HepG2 (cell line): Measurements from ENCODE around the gene THEMIS. TPM values are rescaled to one million over a fixed set of nuclear protein-coding genes. Genes with fewer than 3 reads are reported as not detected.
A peak's percentile ranks its signal among the peaks of the same experiment; 100 is the strongest.

Experiments used
- ATAC-seq: fragments of 200-7000 bp; cut with Tn5 transposase; 3 replicates; pipeline ENCODE4 v1.9.1; 2020; ENCODE audit warnings: mild to moderate bottlenecking, moderate library complexity
- BruUV-seq: library from RNA; stranded (reverse); fragments of 400-500 nt; replicated peaks from 2 replicates; lab custom pipeline; 2021; lab: Mats Ljungman, UMichigan
- CTCF ChIA-PET: fragments of 300-600 bp; formaldehyde crosslinking; extraction: SDS; loops from one replicate; lab custom pipeline; 2021; ENCODE audit warnings: low total read pairs, inconsistent platforms, low intra/inter-chr PET ratio; lab: Yijun Ruan, JAX
- POLR2A ChIA-PET: fragments of 350-600 bp; sonication (Branson Sonifier 250); formaldehyde crosslinking; loops from one replicate; lab custom pipeline; 2020; ENCODE audit warnings: antibody characterized with exemption, inconsistent platforms; lab: Yijun Ruan, JAX
- DNase-seq: peaks from one replicate; pipeline ENCODE4 v3.0.0-alpha.2; 2015; ENCODE audit warnings: low spot score
- FAIRE-seq: peaks from 3 replicates; lab custom pipeline; 2011; peaks lifted over from hg19 to GRCh38; lab: Jason Lieb, UNC
- H2AFZ ChIP-seq: one replicate; pipeline ENCODE4 v1.6.1; 2011; ENCODE audit warnings: low read length, inconsistent platforms
- H3K27ac ChIP-seq: fragments of 300-600 bp; 3 replicates; pipeline ENCODE4 v1.8.0; 2011; ENCODE audit warnings: mixed run types, mild to moderate bottlenecking, mixed read lengths, low read length, inconsistent platforms; ENCODE audit not compliant: insufficient read depth; ENCODE audit errors: extremely low read length
- H3K27me3 ChIP-seq, 2 experiments: fragments of 200-600 bp in 1 of 2; 2 replicates in 1 of 2; 3 replicates in 1 of 2; pipeline versions ENCODE4 v1.6.0 to v1.8.0; 2011; ENCODE audit warnings: low read length in 2 of 2, mild to moderate bottlenecking in 2 of 2, moderate library complexity in 2 of 2, inconsistent platforms in 1 of 2; ENCODE audit not compliant: insufficient read depth in 2 of 2, control insufficient read depth in 1 of 2
- H3K36me3 ChIP-seq, 2 experiments: fragments of 200-600 bp in 1 of 2; replicated peaks in 1 of 2; 2 replicates in 1 of 2; 3 replicates in 1 of 2; pipeline versions ENCODE4 v1.5.1 to v1.8.0; 2011; ENCODE audit warnings: low read length in 2 of 2, inconsistent platforms in 1 of 2; ENCODE audit not compliant: insufficient read depth in 2 of 2, control insufficient read depth in 1 of 2
- H3K4me1 ChIP-seq: 2 replicates; pipeline ENCODE4 v1.5.1; 2012; ENCODE audit warnings: low read length, inconsistent platforms; ENCODE audit not compliant: insufficient read depth
- H3K4me2 ChIP-seq: 2 replicates; pipeline ENCODE4 v1.6.0; 2011; ENCODE audit warnings: low read depth, low read length, inconsistent platforms
- H3K4me3 ChIP-seq, 3 experiments: fragments of 200-600 bp in 1 of 3; sonication (generic), shearing (Covaris generic) in 1 of 3; replicated peaks in 1 of 3; 2 replicates each; pipeline ENCODE4 v1.5.1; 2011 to 2016; ENCODE audit warnings: low read length in 3 of 3, inconsistent platforms in 2 of 3, low read depth in 2 of 3, mild to moderate bottlenecking in 2 of 3, control low read depth in 1 of 3, mixed read lengths in 1 of 3; ENCODE audit not compliant: insufficient read depth in 1 of 3
- H3K79me2 ChIP-seq: one replicate; pipeline ENCODE4 v1.6.1; 2011; ENCODE audit warnings: low read length, inconsistent platforms; ENCODE audit not compliant: insufficient read depth
- H3K9ac ChIP-seq: 2 replicates; pipeline ENCODE4 v1.6.0; 2011; ENCODE audit warnings: mild to moderate bottlenecking, low read depth, low read length, inconsistent platforms; ENCODE audit not compliant: insufficient read depth
- H3K9me3 ChIP-seq: 2 replicates; pipeline ENCODE4 v1.5.1; 2012; ENCODE audit warnings: mild to moderate bottlenecking, low read length
- H4K20me1 ChIP-seq: 2 replicates; pipeline ENCODE4 v1.6.0; 2011; ENCODE audit warnings: inconsistent platforms, mild to moderate bottlenecking, low read length, moderate library complexity; ENCODE audit not compliant: insufficient read depth
- ATF3 ChIP-seq: sonication (generic); formaldehyde crosslinking; IDR thresholded peaks from 2 replicates; pipeline ENCODE4 v1.4.0; 2020; ENCODE audit warnings: missing genetic modification reagents
- BCLAF1 ChIP-seq: fragments of 450-650 bp; IDR thresholded peaks from 2 replicates; pipeline ENCODE4 v1.6.1; 2017; ENCODE audit warnings: mild to moderate bottlenecking
- FIP1L1 ChIP-seq: fragments of 200-400 bp; formaldehyde crosslinking; IDR thresholded peaks from 2 replicates; pipeline ENCODE4 v1.6.1; 2018; ENCODE audit warnings: low read depth, mild to moderate bottlenecking, low read length, moderate library complexity, borderline replicate concordance; ENCODE audit not compliant: insufficient read depth
- HNRNPLL ChIP-seq: fragments of 200-400 bp; formaldehyde crosslinking; IDR thresholded peaks from 2 replicates; pipeline ENCODE4 v1.6.1; 2017; ENCODE audit warnings: mild to moderate bottlenecking, low read depth, low read length; ENCODE audit not compliant: poor library complexity, severe bottlenecking
- KAT8 ChIP-seq: IDR thresholded peaks from 2 replicates; pipeline ENCODE4 v1.6.1; 2016; ENCODE audit warnings: missing genetic modification reagents, missing compliant biosample characterization
- MAX ChIP-seq: IDR thresholded peaks from 2 replicates; pipeline ENCODE4 v1.6.1; 2012; ENCODE audit warnings: inconsistent platforms
- MED8 ChIP-seq: sonication (generic); formaldehyde crosslinking; IDR thresholded peaks from 2 replicates; pipeline ENCODE4 v1.8.1; 2023; ENCODE audit warnings: mild to moderate bottlenecking, missing genetic modification reagents; ENCODE audit not compliant: insufficient replicate concordance
- MTF2 ChIP-seq: sonication (generic); formaldehyde crosslinking; IDR thresholded peaks from 2 replicates; pipeline ENCODE4 v1.5.0; 2020; ENCODE audit warnings: missing genetic modification reagents, borderline replicate concordance
- NR2F6 ChIP-seq, 2 experiments: IDR thresholded peaks; 2 replicates each; pipeline ENCODE4 v1.6.1; 2016; ENCODE audit warnings: antibody characterized with exemption in 1 of 2, mild to moderate bottlenecking in 1 of 2
- SOX5 ChIP-seq: IDR thresholded peaks from 2 replicates; pipeline ENCODE4 v1.6.1; 2016; ENCODE audit warnings: borderline replicate concordance
- TEAD3 ChIP-seq: optimal IDR thresholded peaks from 2 replicates; pipeline ENCODE3; 2016; ENCODE audit warnings: borderline replicate concordance
- U2AF1 ChIP-seq: fragments of 200-400 bp; formaldehyde crosslinking; optimal IDR thresholded peaks from 2 replicates; pipeline ENCODE3; 2017; ENCODE audit warnings: mild to moderate bottlenecking, low read depth, low read length
- ZBTB43 ChIP-seq: sonication (generic); formaldehyde crosslinking; conservative IDR thresholded peaks from 2 replicates; pipeline ENCODE4 v1.4.0; 2020; ENCODE audit warnings: missing genetic modification reagents
- ZNF256 ChIP-seq: sonication (generic); formaldehyde crosslinking; conservative IDR thresholded peaks from 2 replicates; pipeline ENCODE4 v1.4.0; 2020; ENCODE audit warnings: missing genetic modification reagents
- ZNF326 ChIP-seq: sonication (generic); formaldehyde crosslinking; IDR thresholded peaks from 2 replicates; pipeline ENCODE4 v1.4.0; 2020; ENCODE audit warnings: missing genetic modification reagents, borderline replicate concordance
- ZNF432 ChIP-seq: sonication (generic); formaldehyde crosslinking; IDR thresholded peaks from 2 replicates; pipeline ENCODE4 v1.5.0; 2020; ENCODE audit warnings: missing genetic modification reagents, mild to moderate bottlenecking, borderline replicate concordance
- ZNF550 ChIP-seq: sonication (generic); formaldehyde crosslinking; IDR thresholded peaks from 2 replicates; pipeline ENCODE4 v1.4.0; 2020; ENCODE audit warnings: mild to moderate bottlenecking, missing genetic modification reagents, borderline replicate concordance
- ZNF570 ChIP-seq: sonication (generic); formaldehyde crosslinking; IDR thresholded peaks from 2 replicates; pipeline ENCODE4 v1.4.0; 2020; ENCODE audit warnings: mild to moderate bottlenecking, missing genetic modification reagents, borderline replicate concordance
- ZNF644 ChIP-seq: IDR thresholded peaks from 2 replicates; pipeline ENCODE4 v1.6.1; 2016; ENCODE audit warnings: low read depth
- ZNF703 ChIP-seq: sonication (generic); formaldehyde crosslinking; IDR thresholded peaks from 2 replicates; pipeline ENCODE4 v1.5.1; 2020; ENCODE audit warnings: missing genetic modification reagents, mild to moderate bottlenecking, moderate library complexity, borderline replicate concordance
- ZNF83 ChIP-seq: sonication (generic); formaldehyde crosslinking; IDR thresholded peaks from 2 replicates; pipeline ENCODE4 v1.4.0; 2020; ENCODE audit warnings: missing genetic modification reagents, mild to moderate bottlenecking, borderline replicate concordance
- WGBS: methylation state at CpG from one replicate; pipeline ENCODE4 v1.1.6; 2017; ENCODE audit warnings: low lambda C conversion rate; 5-methylcytosine and 5-hydroxymethylcytosine counted together
- in situ Hi-C: cut with HindIII; loops from 2 replicates; pipeline ENCODE4 v1.10.0; 2017; ENCODE audit warnings: low pct_unique_long_range_greater_than_20kb; ENCODE audit not compliant: extremely low pct_ligation_motif_present
- intact Hi-C: fragments of 100-400 bp; cut with micrococcal nuclease; formaldehyde crosslinking; loops from one replicate; pipeline ENCODE4 v1.10.0; 2022; ENCODE audit not compliant: unreplicated experiment
- polyA plus RNA-seq, 8 experiments: library from polyadenylated mRNA; depleted of rRNA in 3 of 8; stranded (reverse) in 7 of 8; unstranded in 1 of 8; fragments of >200 nt; fragmentation: Illumina TruSeq in 4 of 8; extraction: Trizol in 4 of 8; gene quantifications; 2 replicates each; pipeline versions ENCODE4 v1.2.1 to v1.2.3, GENCODE V29; 2011 to 2016; ENCODE audit warnings: low read depth in 4 of 8, missing spikeins in 1 of 8, mixed read lengths in 1 of 8; ENCODE audit not compliant: insufficient read depth in 1 of 8
- total RNA-seq, 5 experiments: library from RNA; depleted of rRNA; stranded (reverse); fragments of >200 nt; fragmentation: Illumina TruSeq; extraction: Trizol; gene quantifications; 2 replicates each; pipeline ENCODE4 v1.2.3, GENCODE V29; 2016; ENCODE audit warnings: low read depth in 1 of 5

The THEMIS gene
- total and polyA plus RNA-seq, 2 of the 13 experiments (the other 11 are each of a cell fraction or from before 2014, with no cell fraction given): not detected

- TF ChIP-seq ZBTB43 (CRISPR knock-in tag) (no peak), ZNF644 (CRISPR knock-in tag) (no peak), MAX (no peak)
- TF ChIP-seq, all 625 proteins: peak for 0
Observed at GRCh38 chr6:127841811-127842210, 59.0 kb downstream of the THEMIS start (continued).

- no peak for FAIRE-seq
- WGBS: 3% methylated on average over 7 of the region's 7 CpGs
- H3K27ac ChIP-seq: no peak overlapping the region
- peak; percentile 45 for DNase-seq
- H3K4me2 ChIP-seq: no peak overlapping the region
- no peaks in the 10 kb centered on the region for H3K27me3 ChIP-seq
- ChIA-PET POLR2A (no interaction called here), CTCF (no interaction called here)
- H3K4me1 ChIP-seq: peaks cover 9% of the 10 kb centered on the region; the same call in 1 of the 2 replicates
- no peaks in the 10 kb centered on the region for H4K20me1 ChIP-seq
- H3K36me3 ChIP-seq: no peaks in the 10 kb centered on the region
- no peaks in the 10 kb centered on the region for H3K79me2 ChIP-seq
- no peak overlapping the region for H2AFZ ChIP-seq
- peak; percentile 68 for ATAC-seq
- H3K9ac ChIP-seq: no peak overlapping the region
- BruUV-seq: no TSS peak
- no peaks in the 10 kb centered on the region for H3K9me3 ChIP-seq
- H3K4me3 ChIP-seq: no peak overlapping the region
- intact Hi-C loops: no loop called here
- in situ Hi-C loops: no loop called here
- TF ChIP-seq SOX5 (CRISPR knock-in tag): no peak
- no peak for TF ChIP-seq MTF2 (CRISPR knock-in tag)
- no peak for TF ChIP-seq MED8 (CRISPR knock-in tag)
- no peak for TF ChIP-seq ZNF550 (CRISPR knock-in tag)
- no peak for TF ChIP-seq TEAD3 (CRISPR knock-in tag)
- TF ChIP-seq ZNF703: no peak
- no peak for TF ChIP-seq BCLAF1
- no peak for TF ChIP-seq U2AF1
- TF ChIP-seq ATF3: peak; percentile 68
- no peak for TF ChIP-seq ZNF256 (CRISPR knock-in tag)
- TF ChIP-seq NR2F6 (IDR thresholded peaks at IDR 0.05): peak; percentile 80
- TF ChIP-seq NR2F6 (CRISPR knock-in tag; IDR thresholded peaks at IDR 0.05): peak; percentile 81
- no peak for TF ChIP-seq ZNF570 (CRISPR knock-in tag)
- no peak for TF ChIP-seq HNRNPLL
- no peak for TF ChIP-seq FIP1L1
- TF ChIP-seq ZNF83: no peak
- no peak for TF ChIP-seq ZNF432
- TF ChIP-seq ZNF326 (CRISPR knock-in tag): no peak
- 0 out of 2 replicates have a peak, but pooled peaks have one; percentile 22 for TF ChIP-seq KAT8
Observed at GRCh38 chr6:127834136-127834535, 66.7 kb downstream of the THEMIS start.
